ENCODE results near the gene MRPS12.

DNA sequence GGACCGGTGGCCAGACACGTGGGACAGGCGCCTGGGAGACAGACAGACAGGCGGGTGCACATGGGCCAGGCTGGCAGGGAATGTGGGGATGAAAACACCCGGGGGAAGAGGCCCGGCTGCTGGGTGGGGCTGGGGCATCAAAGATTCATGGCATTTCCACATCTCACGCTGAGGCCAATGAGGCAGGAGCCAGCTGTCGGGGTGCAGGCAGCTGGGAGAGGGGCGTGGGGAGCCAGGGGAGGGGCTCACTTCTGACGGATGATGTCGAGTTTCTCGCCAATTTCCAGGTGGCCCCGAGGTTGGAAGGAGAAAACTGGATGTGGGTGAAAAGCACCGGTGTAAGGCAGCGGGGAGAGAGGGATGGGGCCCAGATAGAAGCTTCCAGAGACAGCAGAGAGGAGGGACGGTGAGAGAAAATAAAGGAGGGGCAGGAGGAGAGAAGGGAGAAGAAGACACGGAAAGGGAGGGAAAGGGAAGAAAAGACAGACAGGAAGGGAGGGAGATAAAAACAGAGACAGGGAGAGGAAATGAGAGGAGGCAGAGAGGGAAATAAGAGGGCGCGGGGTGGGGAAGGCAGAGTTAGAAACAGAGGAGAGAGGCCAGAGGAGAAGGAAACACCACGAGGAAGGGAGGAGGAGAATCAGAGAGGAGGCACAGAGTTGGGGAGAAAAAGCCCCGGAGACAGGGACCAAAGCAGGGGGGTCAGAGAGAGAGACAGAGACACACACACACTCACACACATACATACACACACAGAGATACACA lies 10.7 kb upstream of the MRPS12 start:
- TF ChIP-seq, protein P1, sequence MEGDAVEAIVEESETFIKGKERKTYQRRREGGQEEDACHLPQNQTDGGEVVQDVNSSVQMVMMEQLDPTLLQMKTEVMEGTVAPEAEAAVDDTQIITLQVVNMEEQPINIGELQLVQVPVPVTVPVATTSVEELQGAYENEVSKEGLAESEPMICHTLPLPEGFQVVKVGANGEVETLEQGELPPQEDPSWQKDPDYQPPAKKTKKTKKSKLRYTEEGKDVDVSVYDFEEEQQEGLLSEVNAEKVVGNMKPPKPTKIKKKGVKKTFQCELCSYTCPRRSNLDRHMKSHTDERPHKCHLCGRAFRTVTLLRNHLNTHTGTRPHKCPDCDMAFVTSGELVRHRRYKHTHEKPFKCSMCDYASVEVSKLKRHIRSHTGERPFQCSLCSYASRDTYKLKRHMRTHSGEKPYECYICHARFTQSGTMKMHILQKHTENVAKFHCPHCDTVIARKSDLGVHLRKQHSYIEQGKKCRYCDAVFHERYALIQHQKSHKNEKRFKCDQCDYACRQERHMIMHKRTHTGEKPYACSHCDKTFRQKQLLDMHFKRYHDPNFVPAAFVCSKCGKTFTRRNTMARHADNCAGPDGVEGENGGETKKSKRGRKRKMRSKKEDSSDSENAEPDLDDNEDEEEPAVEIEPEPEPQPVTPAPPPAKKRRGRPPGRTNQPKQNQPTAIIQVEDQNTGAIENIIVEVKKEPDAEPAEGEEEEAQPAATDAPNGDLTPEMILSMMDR (IDR thresholded peaks at IDR 0.05), result no peak
- no peak for TF ChIP-seq POLR2A (IDR thresholded peaks at IDR 0.05)
